Activated CD8-positive, alpha-beta memory T cell treated with anti-CD3 and anti-CD28 coated beads for 1 hour (primary cell): ENCODE results near the gene CGNL1.

Experiments used
- DNase-seq, 2 donors: peaks; one replicate each; pipeline ENCODE4 v3.0.0-alpha.2; 2020; ENCODE audit warnings: low read depth in 1 of 2; ENCODE audit errors: extremely low read depth in 1 of 2

CGNL1 gene

GRCh38 chr15:57418635-57419034 is 42.3 kb downstream of the CGNL1 start:
- no peak for DNase-seq

- no peak for DNase-seq
These were observed 43.0 kb downstream of the CGNL1 start for GRCh38 chr15:57419335-57419734.

- no peak for DNase-seq
These were observed 44.8 kb downstream of the CGNL1 start for GRCh38 chr15:57421110-57421509.

DNA sequence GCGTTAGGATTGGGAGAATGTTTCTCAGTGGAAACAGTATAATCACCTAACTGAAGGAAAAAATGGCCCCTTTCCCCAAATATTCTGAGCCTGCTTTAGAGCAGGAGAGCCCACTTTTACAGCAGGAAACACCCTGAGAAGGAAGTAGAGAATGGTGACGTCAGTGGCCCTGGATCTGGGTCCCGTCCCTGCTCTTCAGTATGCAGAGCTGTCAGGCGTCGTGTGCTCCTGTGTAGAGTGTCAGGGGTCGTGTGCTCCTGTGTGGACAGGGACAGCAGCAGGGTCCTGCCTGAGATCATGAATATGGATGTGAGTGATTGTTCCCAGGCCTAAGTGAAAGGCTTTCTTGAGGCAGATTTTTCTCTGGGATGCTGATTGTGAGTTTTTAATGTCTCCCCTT is 45.2 kb downstream of the CGNL1 start:
- DNase-seq, result no peak

GRCh38 chr15:57422113-57422754 is 45.9 kb downstream of the CGNL1 start:
- DNase-seq, result no peak

DNA sequence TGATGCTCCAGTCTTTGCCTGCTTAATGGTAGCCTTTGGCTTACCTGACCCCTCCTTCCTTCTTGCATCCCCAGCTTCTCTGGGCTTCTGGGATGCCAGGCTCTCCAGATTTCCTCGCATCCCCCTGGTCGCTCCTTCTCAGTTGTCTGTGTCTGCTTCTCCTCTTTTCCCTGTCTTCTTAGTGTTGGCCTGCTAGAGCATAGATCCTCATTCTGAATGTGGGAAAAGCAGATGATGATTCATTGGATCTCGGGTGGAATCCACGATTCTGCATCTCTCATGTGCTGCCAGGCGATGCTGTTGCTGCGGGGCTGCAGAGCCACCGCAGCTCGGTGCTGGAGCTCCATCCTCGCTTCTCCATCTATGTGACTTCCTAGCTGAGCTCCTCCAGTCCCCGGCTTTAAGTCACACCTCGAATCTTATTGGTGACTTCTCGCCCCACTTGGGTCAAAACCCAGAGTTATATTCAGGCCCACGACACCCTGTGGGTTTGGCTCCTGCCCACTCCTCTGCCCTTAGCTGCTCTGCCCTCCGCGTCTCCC is 47.4 kb downstream of the CGNL1 start:
- DNase-seq, result no peak

- no peak for DNase-seq
These were observed 48.5 kb downstream of the CGNL1 start for GRCh38 chr15:57424628-57425405.

DNA sequence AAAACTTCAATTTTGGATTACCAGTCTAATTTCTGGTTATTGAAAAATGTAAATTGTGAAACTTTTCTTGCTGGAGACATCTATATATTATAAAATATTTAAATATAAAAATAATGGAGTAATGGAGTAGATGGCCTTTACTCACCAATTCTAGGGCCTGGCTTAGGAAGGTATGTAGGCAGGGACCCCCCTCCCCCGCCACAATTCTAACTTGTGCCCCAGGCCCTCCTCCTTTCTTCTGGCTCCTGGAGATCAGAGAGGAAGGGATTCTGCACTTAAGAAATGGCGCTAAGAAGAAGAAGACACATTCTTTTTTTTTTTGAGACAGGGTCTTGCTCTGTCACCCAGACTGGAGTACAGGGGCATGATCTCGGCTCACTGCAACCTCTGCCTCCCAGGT is 49.5 kb downstream of the CGNL1 start:
- DNase-seq, result no peak

DNA sequence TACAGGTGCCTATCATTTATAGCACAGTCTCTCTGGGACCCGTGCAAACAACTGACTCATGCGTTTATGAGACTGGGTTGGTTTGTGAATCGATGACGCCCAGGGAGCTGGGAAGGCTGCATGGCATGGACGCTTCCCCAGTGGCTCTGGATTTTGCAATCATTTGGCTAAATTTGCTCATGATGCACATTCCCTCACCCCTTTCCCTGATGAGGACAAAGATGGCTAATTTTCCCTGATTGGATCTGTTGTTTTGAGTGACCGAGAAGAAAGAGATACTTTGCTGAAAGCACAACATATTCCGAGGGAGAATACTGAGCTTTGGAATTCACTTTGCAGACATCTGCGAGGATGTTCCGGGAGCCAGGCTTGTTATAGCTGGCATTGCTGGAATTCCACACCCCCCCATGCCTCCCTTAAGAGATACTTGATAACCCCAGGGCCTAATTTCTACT is 51.1 kb downstream of the CGNL1 start:
- DNase-seq, result no peak

DNA sequence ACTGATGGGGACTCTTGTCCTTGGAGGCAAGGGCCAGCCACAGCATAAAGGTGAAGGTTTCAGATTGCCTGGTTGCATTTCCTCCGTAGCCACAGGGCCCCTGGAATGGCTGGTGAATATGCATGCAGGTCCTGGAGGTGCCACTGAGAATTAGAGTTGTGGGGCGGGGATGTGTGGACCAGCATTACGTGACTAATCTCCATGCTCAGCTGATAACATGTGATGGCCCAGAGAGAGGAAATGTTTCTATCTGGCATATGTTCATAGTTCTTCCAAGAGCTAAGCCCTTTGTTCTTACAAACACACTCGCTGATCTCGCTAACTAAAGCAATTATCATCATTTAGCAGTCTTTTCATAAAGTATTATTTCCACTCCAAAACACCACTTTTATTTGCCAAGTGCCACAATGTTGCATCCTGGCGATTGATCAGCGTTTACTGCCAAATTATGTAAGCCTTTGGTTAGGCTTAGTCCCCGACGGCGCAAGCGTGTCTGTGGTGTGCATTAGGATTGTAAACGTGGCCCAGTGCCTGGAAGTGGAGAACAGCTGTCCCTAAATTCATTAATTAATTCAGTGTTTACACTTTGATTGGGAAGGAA is 55.9 kb downstream of the CGNL1 start:
- DNase-seq, result no peak

GRCh38 chr15:57436166-57436565 is 59.9 kb downstream of the CGNL1 start:
- no peak for DNase-seq

DNA sequence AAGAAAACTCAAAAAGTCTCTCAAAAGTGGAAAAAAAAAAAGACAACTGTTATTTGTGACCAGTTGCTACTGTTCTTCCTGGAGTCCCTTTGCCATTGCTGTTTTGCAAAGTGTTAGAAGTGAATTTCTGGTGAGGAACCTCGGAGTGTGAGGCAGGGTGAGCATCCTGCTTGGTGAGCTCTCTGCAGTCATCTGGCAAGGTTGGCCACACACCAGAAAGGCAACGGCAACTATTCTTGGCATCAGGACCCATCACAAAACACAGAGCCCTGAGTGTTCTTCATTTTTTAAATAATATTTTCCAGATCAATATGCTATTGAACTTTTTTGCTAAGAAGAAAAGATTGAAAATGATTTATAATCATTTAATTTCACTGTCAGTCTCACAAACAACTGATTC is 60.7 kb downstream of the CGNL1 start:
- no peak for DNase-seq

DNA sequence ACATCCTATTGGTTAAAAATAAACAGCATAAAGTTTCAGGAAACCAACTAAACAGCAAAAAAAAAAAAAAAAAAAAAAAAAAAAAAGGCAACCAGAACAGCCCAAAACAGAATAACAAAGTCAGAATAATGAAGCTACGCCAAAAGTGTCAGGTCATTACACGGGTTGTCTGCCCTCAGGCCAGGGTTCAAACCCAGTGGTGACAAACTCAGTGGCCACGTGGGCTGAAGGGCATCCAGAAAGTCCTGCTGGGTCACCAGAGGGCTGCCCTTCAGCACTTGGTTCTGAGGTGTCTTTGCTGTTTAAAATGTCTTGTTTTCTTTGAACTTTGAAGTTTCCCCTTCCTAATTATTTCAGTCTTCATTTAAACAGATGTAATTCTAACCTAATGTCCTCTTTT is 61.3 kb downstream of the CGNL1 start:
- no peak for DNase-seq

GRCh38 chr15:57438166-57438565 is 61.9 kb downstream of the CGNL1 start:
- DNase-seq, result no peak

DNA sequence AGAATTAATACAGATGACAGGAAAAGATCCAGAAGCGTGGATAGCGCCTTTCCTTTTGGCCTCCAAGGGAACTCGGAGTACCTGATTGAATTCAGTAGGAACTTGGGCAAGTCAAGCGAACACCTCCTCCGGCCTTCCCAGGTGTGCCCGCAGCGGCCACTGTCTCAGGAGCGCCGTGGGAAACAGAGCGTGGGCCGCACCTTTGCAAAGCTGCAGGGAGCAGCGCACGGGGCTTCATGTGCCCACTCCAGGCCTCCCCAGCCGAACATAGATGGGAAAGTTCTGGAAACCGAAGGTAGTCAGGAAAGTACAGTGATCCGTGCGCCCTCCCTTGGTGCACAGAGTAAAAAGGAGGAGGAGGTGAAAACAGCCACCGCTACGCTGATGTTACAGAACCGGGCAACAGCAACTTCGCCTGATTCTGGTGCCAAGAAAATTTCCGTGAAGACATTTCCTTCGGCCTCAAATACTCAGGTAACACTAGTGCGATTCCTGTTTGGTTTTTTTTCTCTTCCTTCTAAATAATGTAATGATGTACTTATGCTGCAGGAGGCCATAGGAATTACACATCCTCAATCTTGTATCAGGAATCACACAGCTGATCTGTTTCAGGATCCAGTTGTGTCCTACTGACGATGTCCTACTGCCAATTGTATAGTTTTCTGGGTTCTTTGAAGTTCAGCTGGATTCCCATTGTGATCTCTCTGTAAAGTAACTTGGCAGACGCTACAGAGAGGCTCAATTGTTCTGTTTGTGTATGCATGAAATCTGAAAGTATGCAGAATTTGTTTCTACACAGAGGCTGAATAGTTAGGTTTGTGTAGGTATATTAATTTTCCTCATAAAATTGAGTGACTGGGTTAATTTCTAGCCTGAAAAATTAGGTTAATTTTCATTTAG is 63.1 kb downstream of the CGNL1 start:
- DNase-seq, result no peak

DNA sequence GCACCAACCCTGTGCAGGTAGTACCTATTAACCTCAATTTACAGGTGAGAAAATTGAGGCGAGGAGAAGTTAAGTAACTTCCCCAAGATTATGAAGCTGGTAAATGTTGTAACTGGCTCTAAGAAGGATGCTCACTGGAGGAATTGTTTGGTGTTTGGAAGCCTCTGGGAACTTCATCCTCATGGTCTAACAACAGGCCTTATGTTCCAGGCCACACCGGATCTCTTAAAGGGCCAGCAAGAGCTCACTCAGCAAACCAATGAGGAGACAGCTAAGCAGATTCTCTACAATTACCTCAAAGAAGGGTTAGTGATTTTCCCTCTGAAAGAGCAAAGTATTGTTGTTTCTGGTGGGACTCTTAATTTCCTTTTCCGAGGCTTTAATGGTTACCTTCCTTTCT is 63.9 kb downstream of the CGNL1 start:
- no peak for DNase-seq

- no peak for DNase-seq
These were observed 64.5 kb downstream of the CGNL1 start for GRCh38 chr15:57440799-57441198.

DNA sequence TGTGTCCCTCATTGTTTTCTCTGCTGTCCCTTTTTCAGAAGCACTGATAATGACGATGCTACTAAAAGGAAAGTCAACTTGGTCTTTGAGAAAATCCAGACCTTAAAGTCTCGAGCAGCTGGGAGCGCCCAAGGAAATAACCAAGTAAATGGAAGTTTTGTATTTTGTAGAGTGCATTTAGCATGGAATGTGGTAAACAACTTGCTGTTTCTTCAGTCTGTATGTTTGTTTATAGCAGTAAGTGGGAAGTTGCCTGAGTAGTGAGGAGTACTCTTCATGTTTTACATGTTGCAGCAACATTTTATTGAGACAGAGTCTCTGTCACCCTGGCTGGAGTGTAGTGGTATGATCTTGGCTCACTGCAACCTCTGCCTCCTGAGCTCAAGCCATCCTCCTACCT is 66.0 kb downstream of the CGNL1 start:
- DNase-seq, result no peak

DNA sequence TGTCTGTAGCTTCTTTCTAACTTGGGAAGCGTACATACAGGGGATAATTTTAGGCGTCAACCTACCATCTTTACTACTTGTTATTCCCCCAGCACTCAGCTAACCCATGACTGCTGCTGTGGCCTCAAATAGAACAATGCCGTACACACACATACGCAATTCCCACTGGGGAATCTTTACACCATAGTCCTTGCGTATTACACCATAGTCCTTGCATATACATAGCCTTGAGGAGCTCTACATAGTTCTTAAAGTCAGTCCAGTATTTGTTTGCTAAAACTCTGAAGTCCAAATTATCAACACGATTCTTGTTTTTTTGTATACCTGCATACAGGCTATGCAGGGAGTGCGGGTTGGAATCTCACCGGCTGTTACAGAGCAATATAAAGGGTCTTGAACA is 67.2 kb downstream of the CGNL1 start:
- DNase-seq, result no peak

DNA sequence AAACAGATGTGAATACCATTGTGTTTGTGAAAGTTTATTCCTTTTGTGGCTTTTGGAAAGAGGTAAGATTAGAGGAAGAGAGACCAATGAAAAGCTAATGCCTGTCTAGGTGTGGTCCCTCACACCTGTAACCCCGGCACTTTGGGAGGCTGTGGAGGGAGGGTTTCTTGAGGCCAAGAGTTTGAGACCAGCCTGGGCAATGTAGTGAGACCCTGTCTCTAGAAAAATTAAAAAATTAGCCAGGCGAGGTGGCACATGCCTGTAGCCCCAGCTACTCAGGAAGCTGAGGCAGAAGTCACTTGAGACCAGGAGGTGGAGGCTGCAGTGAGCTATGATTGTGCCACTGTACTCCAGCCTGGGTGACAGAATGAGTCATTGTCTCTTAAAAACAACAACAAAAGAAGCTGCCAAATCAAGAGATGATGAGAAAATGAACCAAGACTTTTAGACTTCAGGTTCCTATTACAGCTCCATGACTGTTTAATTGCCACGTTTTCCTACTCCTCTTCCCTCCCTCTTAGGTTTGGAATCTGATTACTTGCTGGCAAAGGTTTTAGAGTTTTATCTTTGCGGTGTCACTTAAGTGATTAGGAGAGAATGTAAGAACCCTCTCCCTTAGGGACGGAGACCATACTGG is 68.7 kb downstream of the CGNL1 start:
- no peak for DNase-seq
